HFFc6 (cell line): ENCODE data around the gene NOTO. TPM values are rescaled to one million over a fixed set of nuclear protein-coding genes. Genes with fewer than 3 reads are reported as not detected.

Experiments used
- DNase-seq: peaks from one replicate; pipeline ENCODE4 v3.0.0-alpha.2; 2018
- H3K27ac Mint-ChIP-seq: 2 replicates; pipeline ENCODE4 v1.8.0; 2020; ENCODE audit warnings: mild to moderate bottlenecking, mixed read lengths
- H3K27me3 Mint-ChIP-seq: 2 replicates; pipeline ENCODE4 v1.8.0; 2021; ENCODE audit warnings: mild to moderate bottlenecking, moderate library complexity, mixed read lengths; ENCODE audit not compliant: insufficient read depth
- H3K36me3 Mint-ChIP-seq: 2 replicates; pipeline ENCODE4 v1.8.0; 2021; ENCODE audit warnings: low read depth, mixed read lengths
- H3K4me1 Mint-ChIP-seq: 2 replicates; pipeline ENCODE4 v1.8.0; 2020; ENCODE audit warnings: low read depth, mixed read lengths
- H3K4me3 Mint-ChIP-seq: 2 replicates; pipeline ENCODE4 v1.8.0; 2020; ENCODE audit warnings: mild to moderate bottlenecking, moderate library complexity, mixed read lengths
- H3K9me3 Mint-ChIP-seq: 2 replicates; pipeline ENCODE4 v1.8.0; 2020; ENCODE audit warnings: mild to moderate bottlenecking, mixed read lengths
- CTCF ChIP-seq: fragments of 200-600 bp; sonication (generic); IDR thresholded peaks from 2 replicates; pipeline ENCODE4 v1.5.0; 2021; ENCODE audit warnings: antibody characterized with exemption, mild to moderate bottlenecking
- total RNA-seq, 6 experiments: library from RNA; stranded (reverse); fragmentation: NEBNext Ultra II Directional; extraction: Animal tissue kit (Norgen Biotek cat#: 25700); gene quantifications; 2 replicates in 1 of 6; 3 replicates in 5 of 6; pipeline ENCODE4 v1.2.3, GENCODE V29; 2021

Gene NOTO
- total RNA-seq, 6 experiments from 2014 or later: not detected

DNA sequence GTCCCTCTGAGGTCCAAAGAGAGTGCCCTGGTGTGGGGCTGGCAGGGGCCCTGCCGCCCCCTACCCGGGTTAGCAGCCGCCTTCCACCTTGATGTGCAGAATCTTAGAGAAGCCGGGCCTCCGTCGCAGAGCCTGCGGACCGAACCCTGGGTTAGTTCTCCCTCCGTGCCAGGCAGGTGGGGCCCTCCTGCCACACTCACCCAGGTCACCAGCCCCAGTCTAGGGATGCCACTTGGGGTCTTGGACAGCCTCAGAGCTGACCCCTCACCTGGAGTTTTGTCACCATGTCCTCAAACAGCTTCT, 56.5 kb downstream of the NOTO start:
- Mint-ChIP-seq H3K4me3 (no peak overlapping the region), H3K27ac (no peak overlapping the region), H3K27me3 (peaks cover 17% of the 10 kb centered on the region), H3K9me3 (no peaks in the 10 kb centered on the region), H3K4me1 (no peaks in the 10 kb centered on the region), H3K36me3 (no peaks in the 10 kb centered on the region)
- TF ChIP-seq CTCF: no peak
- DNase-seq: no peak

DNA sequence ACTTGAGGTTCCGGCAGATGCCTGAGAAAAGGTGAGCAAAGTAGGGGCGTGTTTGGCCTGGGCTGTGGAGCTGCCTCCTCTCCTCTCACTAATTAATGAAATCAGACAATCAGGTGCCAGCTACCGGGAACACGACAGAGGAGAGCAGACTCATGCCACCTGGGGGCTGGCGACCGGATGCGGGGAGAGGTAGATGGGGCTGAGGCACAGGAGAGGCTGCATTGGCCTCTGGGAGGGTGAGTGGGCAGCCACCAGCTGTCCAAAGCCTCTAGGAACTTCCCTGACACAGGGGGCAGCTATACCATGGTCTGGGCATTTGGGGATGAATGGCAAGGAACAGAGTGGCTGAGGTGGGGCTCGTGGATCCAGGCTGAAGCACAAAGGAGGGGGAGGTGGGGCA, 56.9 kb downstream of the NOTO start:
- Mint-ChIP-seq H3K27me3 (peaks cover 17% of the 10 kb centered on the region), H3K4me3 (no peak overlapping the region), H3K36me3 (no peaks in the 10 kb centered on the region), H3K4me1 (no peaks in the 10 kb centered on the region), H3K9me3 (no peaks in the 10 kb centered on the region), H3K27ac (no peak overlapping the region)
- no peak for TF ChIP-seq CTCF
- no peak for DNase-seq

- Mint-ChIP-seq H3K9me3 (no peaks in the 10 kb centered on the region), H3K27ac (no peak overlapping the region), H3K4me3 (no peak overlapping the region), H3K36me3 (no peaks in the 10 kb centered on the region), H3K4me1 (no peaks in the 10 kb centered on the region), H3K27me3 (peaks cover 17% of the 10 kb centered on the region)
- TF ChIP-seq CTCF: no peak
- no peak for DNase-seq
These were observed 57.4 kb downstream of the NOTO start for GRCh38 chr2:73259704-73260337.

GRCh38 chr2:73260338-73260984, 58.1 kb downstream of the NOTO start:
- Mint-ChIP-seq H3K9me3 (no peaks in the 10 kb centered on the region), H3K4me1 (no peaks in the 10 kb centered on the region), H3K4me3 (no peak overlapping the region), H3K27ac (no peak overlapping the region), H3K36me3 (no peaks in the 10 kb centered on the region), H3K27me3 (peaks cover 17% of the 10 kb centered on the region)
- peak; percentile 75 for TF ChIP-seq CTCF
- peak; percentile 56 for DNase-seq

Other genes starting within 250 kb of the NOTO start
- 10 to 100 TPM; 10.2 to 17.0 (median 14.7) TPM for gene SFXN5, start 130.9 kb upstream of the NOTO start, total RNA-seq
- 10 to 100 TPM; 76.7 to 92.0 (median 83.6) TPM for gene RAB11FIP5, start 89.6 kb upstream of the NOTO start, total RNA-seq
- gene SMYD5, start 11.7 kb downstream of the NOTO start, total RNA-seq: 10 to 100 TPM; 19.3 to 27.6 (median 24.4) TPM
- 10 to 100 TPM; 27.5 to 38.7 (median 31.7) TPM for gene PRADC1, start 30.7 kb downstream of the NOTO start, total RNA-seq
- gene CCT7, start 31.7 kb downstream of the NOTO start, total RNA-seq: 100 to 1,000 TPM; 350 to 492 (median 406) TPM
- gene FBXO41, start 81.9 kb downstream of the NOTO start, total RNA-seq: 1 to 10 TPM in 4 of 6 experiments, under 1 TPM in 2; 0.80 to 1.7 (median 1.4) TPM
- not detected for gene EGR4, start 91.0 kb downstream of the NOTO start, total RNA-seq
- gene ALMS1, start 183.3 kb downstream of the NOTO start, total RNA-seq: 1 to 10 TPM; 7.3 to 9.8 (median 8.9) TPM